SH-SY5Y (cell line): ENCODE data around the gene ATP5PO.

Experiments used
- GATA2 ChIP-seq: IDR thresholded peaks from 2 replicates; pipeline ENCODE4 v1.6.1; 2011; ENCODE audit warnings: mild to moderate bottlenecking, low read depth, low read length
- GATA3 ChIP-seq: IDR thresholded peaks from 2 replicates; pipeline ENCODE4 v1.6.1; 2011; ENCODE audit warnings: low read depth, mild to moderate bottlenecking, low read length, moderate library complexity

DNA sequence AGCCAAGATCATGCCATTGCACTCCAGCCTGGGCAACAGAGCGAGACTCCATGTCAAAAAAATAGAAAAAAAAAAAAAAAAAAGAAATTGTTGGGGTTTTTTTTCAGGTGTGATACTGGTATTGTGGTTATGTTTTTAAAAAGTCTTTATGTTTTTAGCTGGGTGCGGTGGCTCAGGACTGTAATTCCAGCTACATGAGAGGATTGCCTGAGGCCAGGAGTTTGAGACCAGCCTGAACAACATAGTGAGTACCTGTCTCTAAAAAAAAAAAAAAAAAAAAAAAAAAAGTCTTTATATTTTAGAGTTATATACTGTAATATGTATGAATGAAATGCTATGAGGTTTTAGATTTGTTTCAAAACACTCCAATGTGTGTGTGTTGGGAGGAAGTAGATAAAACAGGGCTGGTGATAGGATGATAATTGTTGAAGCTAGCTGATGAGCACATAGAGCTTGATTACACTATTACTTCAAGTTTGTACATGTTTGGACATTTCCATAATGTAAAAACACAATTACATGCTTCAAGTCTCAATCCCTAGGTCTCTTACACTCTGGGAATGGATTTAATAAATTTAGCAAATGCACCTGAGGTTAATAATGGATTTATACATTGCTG, 30.2 kb upstream of the ATP5PO start:
- TF ChIP-seq GATA2 (no peak), GATA3 (no peak)
